Measurements from ENCODE around the gene POLD2. TPM values are rescaled to one million over a fixed set of nuclear protein-coding genes. Genes with fewer than 3 reads are reported as not detected.
A peak's percentile ranks its signal among the peaks of the same experiment; 100 is the strongest.

POLD2 gene
- total RNA-seq, 1 donor from 2014 or later: 147 TPM

- CTCF ChIA-PET: no interaction called here
- H3K9me3 Mint-ChIP-seq: no peaks in the 10 kb centered on the region
- no peak for TF ChIP-seq CTCF (IDR thresholded peaks at IDR 0.05)
- POLR2A ChIA-PET: interaction anchor here (0.9 kb wide), 1 partner anchor 37 kb away, joined by 3 read pairs; no protein-coding TSS in a partner anchor
- DNase-seq: no peak
- intact Hi-C loops (cut with micrococcal nuclease): no loop called here
- no peak for ATAC-seq (ENCODE audit: low read depth)
- peaks cover 59% of the 10 kb centered on the region for H3K4me1 Mint-ChIP-seq
- H3K4me3 Mint-ChIP-seq: peak overlapping the region; percentile 45
- H3K36me3 Mint-ChIP-seq (ENCODE audit: low read depth): peaks cover 3% of the 10 kb centered on the region
- peak overlapping the region; percentile 41 for H3K27ac Mint-ChIP-seq
- peaks cover 2% of the 10 kb centered on the region for H3K27me3 Mint-ChIP-seq
These were observed 19.8 kb downstream of the POLD2 start for GRCh38 chr7:44103566-44103922.

- ChIA-PET CTCF (no interaction called here), POLR2A (interaction anchor here (0.9 kb wide), 1 partner anchor 37 kb away, joined by 3 read pairs; no protein-coding TSS in a partner anchor)
- Mint-ChIP-seq H3K9me3 (no peaks in the 10 kb centered on the region), H3K4me3 (peak overlapping the region; percentile 45), H3K4me1 (peaks cover 63% of the 10 kb centered on the region), H3K27me3 (peaks cover 2% of the 10 kb centered on the region), H3K27ac (peak overlapping the region; percentile 41), H3K36me3 (ENCODE audit: low read depth) (peaks cover 1% of the 10 kb centered on the region)
- DNase-seq (no peak), ATAC-seq (ENCODE audit: low read depth) (no peak)
- intact Hi-C loops (cut with micrococcal nuclease): no loop called here
- TF ChIP-seq CTCF (IDR thresholded peaks at IDR 0.05): no peak
These were observed 20.3 kb downstream of the POLD2 start for GRCh38 chr7:44102846-44103565.

- Mint-ChIP-seq H3K9me3 (no peaks in the 10 kb centered on the region), H3K36me3 (ENCODE audit: low read depth) (peaks cover 1% of the 10 kb centered on the region), H3K4me1 (peaks cover 71% of the 10 kb centered on the region)
These were observed 21.1 kb downstream of the POLD2 start for GRCh38 chr7:44101966-44102845.

GRCh38 chr7:44101303-44101965 is 21.9 kb downstream of the POLD2 start:
- peaks cover 2% of the 10 kb centered on the region for H3K27me3 Mint-ChIP-seq
- intact Hi-C loops (cut with micrococcal nuclease): no loop called here
- peak overlapping the region; percentile 56 for H3K27ac Mint-ChIP-seq
- TF ChIP-seq CTCF (IDR thresholded peaks at IDR 0.05): no peak
- peaks cover 79% of the 10 kb centered on the region for H3K4me1 Mint-ChIP-seq
- ChIA-PET POLR2A (interaction anchor here (0.5 to 1.6 kb wide), 3 partner anchors 22 to 183 kb away, joined by 3 to 7 read pairs (median 3); partner anchors contain the start of gene POLD2), CTCF (no interaction called here)
- ATAC-seq (ENCODE audit: low read depth) (no peak), DNase-seq (no peak)
- H3K36me3 Mint-ChIP-seq (ENCODE audit: low read depth): peaks cover 1% of the 10 kb centered on the region
- no peak overlapping the region for H3K4me3 Mint-ChIP-seq
- H3K9me3 Mint-ChIP-seq: no peaks in the 10 kb centered on the region

More at GRCh38 chr7:44101966-44102845, 21.1 kb downstream of the POLD2 start:
- no peak for DNase-seq
- Mint-ChIP-seq H3K4me3 (no peak overlapping the region), H3K27me3 (peaks cover 2% of the 10 kb centered on the region), H3K27ac (peak overlapping the region; percentile 27)
- ChIA-PET CTCF (no interaction called here), POLR2A (interaction anchor here (0.5 to 1.6 kb wide), 5 partner anchors 21 to 182 kb away, joined by 3 to 7 read pairs (median 3); partner anchors contain the start of gene POLD2)
- intact Hi-C loops (cut with micrococcal nuclease): no loop called here
- no peak for ATAC-seq (ENCODE audit: low read depth)
- no peak for TF ChIP-seq CTCF (IDR thresholded peaks at IDR 0.05)
